ENCODE results near the gene METTL8.
"Not testable (repeated sequence)": the region's sequence is repeated elsewhere in the genome, so short reads cannot be mapped to it uniquely, and the experiment has no call there.

METTL8 gene

GRCh38 chr2:171317492-171318125 is 116.2 kb downstream of the METTL8 start:
- no peak overlapping the region for H3K9ac ChIP-seq

GRCh38 chr2:171316755-171317337 is 116.9 kb downstream of the METTL8 start:
- Histone ChIP-seq H3K9ac (no peak overlapping the region), H3K36me3 (peaks cover 6% of the 10 kb centered on the region; the same call in 1 of the 2 replicates), H3K27ac (no peak overlapping the region)

More at GRCh38 chr2:171317492-171318125, 116.2 kb downstream of the METTL8 start:
- no peak overlapping the region for H3K4me2 ChIP-seq
- H3K4me1 ChIP-seq = no peaks in the 10 kb centered on the region; the same call in 1 of the 2 replicates
- TF ChIP-seq Cebpa-rat (IDR thresholded peaks at IDR 0.05) = no peak
- no peaks in the 10 kb centered on the region for H4K20me1 ChIP-seq
- peaks cover 10% of the 10 kb centered on the region for H3K9me3 ChIP-seq
- H3K27me3 ChIP-seq = no peaks in the 10 kb centered on the region
- H3K4me3 ChIP-seq = no peak overlapping the region
- H3K36me3 ChIP-seq = peaks cover 11% of the 10 kb centered on the region; the same call in 1 of the 2 replicates
- H3K27ac ChIP-seq = no peak overlapping the region

DNA sequence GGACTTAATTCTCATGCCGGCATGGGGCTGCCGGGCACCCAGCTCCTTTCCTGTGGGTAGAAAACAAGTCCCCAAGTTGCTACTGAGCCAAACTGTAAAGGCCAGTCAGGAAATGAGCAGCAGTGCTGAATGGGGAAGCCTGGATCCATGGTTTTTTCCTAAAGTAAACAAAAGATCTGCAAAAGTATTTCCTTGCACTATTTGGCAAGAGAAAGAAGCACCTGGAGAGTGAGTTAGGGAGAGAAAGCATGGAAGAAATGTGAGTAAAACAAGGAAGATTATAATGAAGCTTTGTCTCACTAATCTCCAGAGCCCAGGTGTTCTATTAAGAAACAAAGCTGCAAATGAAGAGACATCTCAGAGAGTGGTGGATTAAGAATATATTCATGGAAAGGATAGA is 117.6 kb downstream of the METTL8 start:
- Histone ChIP-seq H3K4me3 (no peak overlapping the region), H3K27me3 (no peaks in the 10 kb centered on the region), H3K4me2 (no peak overlapping the region), H3K9me3 (peaks cover 24% of the 10 kb centered on the region), H3K9ac (no peak overlapping the region), H3K27ac (no peak overlapping the region), H4K20me1 (no peaks in the 10 kb centered on the region), H3K4me1 (no peaks in the 10 kb centered on the region), H3K36me3 (peaks cover 5% of the 10 kb centered on the region; the same call in 1 of the 2 replicates)
- TF ChIP-seq Cebpa-rat (IDR thresholded peaks at IDR 0.05) = no peak

More at GRCh38 chr2:171316755-171317337, 116.9 kb downstream of the METTL8 start:
- no peaks in the 10 kb centered on the region for H3K27me3 ChIP-seq
- peaks cover 17% of the 10 kb centered on the region for H3K9me3 ChIP-seq
- H3K4me1 ChIP-seq = no peaks in the 10 kb centered on the region
- TF ChIP-seq Cebpa-rat (IDR thresholded peaks at IDR 0.05) = no peak
- no peak overlapping the region for H3K4me3 ChIP-seq
- no peak overlapping the region for H3K4me2 ChIP-seq
- no peaks in the 10 kb centered on the region for H4K20me1 ChIP-seq

- Histone ChIP-seq H3K9me3 (peaks cover 24% of the 10 kb centered on the region), H3K4me3 (no peak overlapping the region), H3K36me3 (0 out of 2 replicates have a peak, but pooled peaks cover under 1% of the 10 kb centered on the region), H3K9ac (no peak overlapping the region), H4K20me1 (no peaks in the 10 kb centered on the region), H3K4me1 (no peaks in the 10 kb centered on the region), H3K27me3 (no peaks in the 10 kb centered on the region), H3K27ac (no peak overlapping the region), H3K4me2 (no peak overlapping the region)
- no peak for TF ChIP-seq Cebpa-rat (IDR thresholded peaks at IDR 0.05)
These were observed 118.0 kb downstream of the METTL8 start for GRCh38 chr2:171315781-171316180.

DNA sequence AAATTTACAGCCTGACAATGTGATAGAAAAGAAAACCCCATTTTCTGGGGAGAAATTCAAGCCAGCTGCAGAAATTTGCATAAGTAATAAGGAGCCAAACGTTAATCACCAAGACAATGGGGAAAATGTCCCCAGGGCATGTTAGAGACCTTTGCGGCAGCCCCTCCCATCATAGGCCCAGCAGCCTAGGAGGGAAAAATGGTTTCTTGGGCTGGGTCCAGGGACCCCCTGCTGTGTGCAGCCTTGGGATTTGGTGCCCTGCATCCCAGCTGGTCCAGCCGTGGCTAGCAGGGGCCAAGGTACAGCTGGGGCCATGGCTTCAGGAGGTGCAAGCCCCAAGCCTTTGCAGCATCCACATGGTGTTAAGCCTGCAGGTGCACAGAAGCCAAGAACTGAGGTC is 121.6 kb downstream of the METTL8 start:
- H3K9me3 ChIP-seq = peaks cover 24% of the 10 kb centered on the region
- not testable (repeated sequence) for H3K27me3 ChIP-seq, H3K9ac ChIP-seq, H3K27ac ChIP-seq, H3K4me3 ChIP-seq, H4K20me1 ChIP-seq, H3K4me1 ChIP-seq, H3K36me3 ChIP-seq, H3K4me2 ChIP-seq

DNA sequence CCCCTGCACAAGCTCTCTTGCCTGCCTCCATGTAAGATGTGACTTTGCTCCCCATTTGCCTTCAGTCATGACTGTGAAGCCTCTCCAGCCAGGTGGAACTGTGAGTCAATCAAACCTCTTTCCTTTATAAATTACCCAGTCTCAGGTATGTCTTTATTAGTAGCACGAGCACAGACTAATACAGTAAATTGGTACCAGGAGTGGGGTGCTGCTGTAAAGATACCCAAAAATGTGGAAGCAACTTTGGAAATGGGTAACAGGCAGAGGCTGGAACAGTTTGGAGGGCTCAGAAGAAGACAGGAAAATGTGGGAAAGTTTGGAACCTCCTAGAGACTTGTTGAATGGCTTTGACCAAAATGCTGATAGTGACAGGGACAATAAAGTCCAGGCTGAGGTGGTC is 122.2 kb downstream of the METTL8 start:
- H3K4me2 ChIP-seq, H3K36me3 ChIP-seq, H3K4me1 ChIP-seq, H3K27ac ChIP-seq, H3K27me3 ChIP-seq, H4K20me1 ChIP-seq, H3K4me3 ChIP-seq, H3K9ac ChIP-seq: not testable (repeated sequence)
- H3K9me3 ChIP-seq = peaks cover 24% of the 10 kb centered on the region

DNA sequence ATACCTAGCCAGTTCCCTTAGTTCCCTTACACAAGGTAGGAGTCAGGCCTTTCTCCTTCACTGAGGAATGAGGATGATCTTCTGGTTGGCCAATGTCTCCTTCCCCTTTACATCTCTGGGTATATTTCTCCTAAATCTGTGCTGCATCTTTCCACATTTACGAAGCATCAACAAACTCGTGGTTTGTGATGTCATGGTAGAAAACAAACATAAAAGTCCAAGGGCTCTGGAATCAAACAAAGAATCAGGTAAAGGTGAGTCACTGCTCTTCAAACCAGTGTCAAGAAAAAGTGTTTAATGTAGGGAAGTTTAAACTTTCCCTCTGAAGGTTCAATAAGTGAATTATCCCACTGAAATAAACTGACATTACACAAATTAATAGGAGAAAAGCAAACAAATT is 122.9 kb downstream of the METTL8 start:
- peaks cover 24% of the 10 kb centered on the region for H3K9me3 ChIP-seq
- H3K27me3 ChIP-seq = no peaks in the 10 kb centered on the region
- no peak for TF ChIP-seq Cebpa-rat (IDR thresholded peaks at IDR 0.05)
- H3K4me1 ChIP-seq = no peaks in the 10 kb centered on the region
- H3K9ac ChIP-seq = no peak overlapping the region
- H3K4me3 ChIP-seq = no peak overlapping the region
- no peaks in the 10 kb centered on the region for H4K20me1 ChIP-seq
- no peak overlapping the region for H3K27ac ChIP-seq
- H3K4me2 ChIP-seq = no peak overlapping the region
- H3K36me3 ChIP-seq = no peaks in the 10 kb centered on the region

DNA sequence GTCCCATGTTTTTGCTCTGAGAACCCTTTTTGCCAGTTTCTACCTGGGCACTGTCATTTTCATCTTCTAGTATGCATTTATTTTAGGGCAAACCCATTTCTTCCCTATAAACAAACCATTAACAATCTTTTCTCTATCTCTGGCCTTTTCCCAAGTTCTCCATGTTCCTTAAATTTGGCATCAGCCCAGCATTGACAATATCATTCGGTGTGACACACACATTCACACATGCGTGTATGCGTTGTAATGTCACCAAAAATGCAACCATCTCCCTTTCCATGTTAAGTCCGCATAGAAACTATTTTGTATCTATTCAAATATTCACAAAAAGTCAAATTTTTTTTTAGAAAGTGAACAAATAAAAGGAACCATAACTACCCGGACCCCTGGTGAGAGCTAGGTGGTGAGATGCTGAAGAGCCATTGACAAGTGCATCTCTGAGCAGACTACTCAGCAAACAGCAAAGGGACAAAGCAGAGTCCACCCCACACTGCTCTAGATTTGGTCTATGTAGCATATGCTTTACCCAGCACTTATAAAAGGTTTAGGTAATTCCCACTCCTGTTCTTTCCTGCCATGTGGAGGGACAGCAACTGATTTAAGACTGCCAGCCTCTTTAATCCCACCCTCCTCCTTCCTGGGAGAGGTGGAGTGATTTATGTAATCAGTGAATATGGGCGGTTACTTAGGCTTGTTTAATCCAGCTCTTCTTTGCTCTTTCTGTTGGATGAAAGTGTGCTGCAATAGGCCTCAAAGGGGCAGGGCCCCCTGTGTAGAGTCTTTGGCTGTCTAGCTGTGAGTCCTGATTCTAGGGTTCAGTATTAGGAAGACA is 124.1 kb downstream of the METTL8 start:
- H4K20me1 ChIP-seq = no peaks in the 10 kb centered on the region
- peaks cover 24% of the 10 kb centered on the region for H3K9me3 ChIP-seq
- H3K36me3 ChIP-seq = no peaks in the 10 kb centered on the region
- TF ChIP-seq Cebpa-rat (IDR thresholded peaks at IDR 0.05) = no peak
- no peak overlapping the region for H3K9ac ChIP-seq
- no peaks in the 10 kb centered on the region for H3K4me1 ChIP-seq
- H3K27me3 ChIP-seq = no peaks in the 10 kb centered on the region
- no peak overlapping the region for H3K27ac ChIP-seq
- no peak overlapping the region for H3K4me2 ChIP-seq
- H3K4me3 ChIP-seq = no peak overlapping the region

DNA sequence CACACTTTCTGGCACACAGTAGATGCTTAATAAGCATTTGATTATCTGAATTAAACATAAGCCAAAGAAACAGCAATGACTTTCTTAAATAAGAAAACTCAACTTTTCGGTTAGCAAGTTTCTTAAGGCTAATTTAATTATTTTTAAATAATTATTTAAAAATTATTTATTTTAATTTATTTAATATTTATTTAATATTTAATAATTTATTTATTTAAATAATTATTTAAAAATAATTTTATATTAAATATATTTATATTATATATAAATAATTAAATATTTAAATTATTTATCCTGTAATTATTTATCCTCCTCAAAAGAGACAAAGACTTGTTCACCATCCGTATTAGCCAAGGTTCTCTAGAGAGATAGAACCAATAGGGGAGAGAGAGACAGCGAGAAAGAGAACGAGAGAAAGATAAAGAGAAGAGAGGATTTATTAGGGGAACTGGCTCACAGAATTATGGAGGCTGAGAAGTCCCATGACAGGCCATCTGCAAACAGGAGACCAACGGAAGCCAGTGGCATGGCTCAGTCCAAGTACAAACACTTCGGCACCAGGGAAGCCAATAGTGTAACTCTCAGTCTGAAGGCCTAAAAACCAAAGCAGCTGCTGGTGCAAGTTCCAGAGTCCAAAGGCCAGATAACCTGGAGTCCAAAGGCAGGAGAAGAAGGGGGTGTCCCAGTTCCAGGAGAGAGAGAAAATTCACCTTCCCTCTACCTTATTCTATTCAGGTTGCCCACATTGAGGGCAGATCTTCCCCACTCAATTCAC is 125.3 kb downstream of the METTL8 start:
- H3K4me2 ChIP-seq = no peak overlapping the region

More for the DNA sequence above, 125.3 kb downstream of the METTL8 start:
- peaks cover 23% of the 10 kb centered on the region for H3K9me3 ChIP-seq
- H3K9ac ChIP-seq = no peak overlapping the region
- no peak overlapping the region for H3K4me3 ChIP-seq
- H3K27me3 ChIP-seq = no peaks in the 10 kb centered on the region
- H4K20me1 ChIP-seq = no peaks in the 10 kb centered on the region
- H3K4me1 ChIP-seq = no peaks in the 10 kb centered on the region
- TF ChIP-seq Cebpa-rat (IDR thresholded peaks at IDR 0.05) = no peak
- no peaks in the 10 kb centered on the region for H3K36me3 ChIP-seq
- no peak overlapping the region for H3K27ac ChIP-seq
